ENCODE results near the gene LGALS7B. TPM values are rescaled to one million over a fixed set of nuclear protein-coding genes. Genes with fewer than 3 reads are reported as not detected.

The LGALS7B gene
- total and polyA plus RNA-seq, 12 donors: 0.33 to 1.0 TPM; not detected in 10

DNA sequence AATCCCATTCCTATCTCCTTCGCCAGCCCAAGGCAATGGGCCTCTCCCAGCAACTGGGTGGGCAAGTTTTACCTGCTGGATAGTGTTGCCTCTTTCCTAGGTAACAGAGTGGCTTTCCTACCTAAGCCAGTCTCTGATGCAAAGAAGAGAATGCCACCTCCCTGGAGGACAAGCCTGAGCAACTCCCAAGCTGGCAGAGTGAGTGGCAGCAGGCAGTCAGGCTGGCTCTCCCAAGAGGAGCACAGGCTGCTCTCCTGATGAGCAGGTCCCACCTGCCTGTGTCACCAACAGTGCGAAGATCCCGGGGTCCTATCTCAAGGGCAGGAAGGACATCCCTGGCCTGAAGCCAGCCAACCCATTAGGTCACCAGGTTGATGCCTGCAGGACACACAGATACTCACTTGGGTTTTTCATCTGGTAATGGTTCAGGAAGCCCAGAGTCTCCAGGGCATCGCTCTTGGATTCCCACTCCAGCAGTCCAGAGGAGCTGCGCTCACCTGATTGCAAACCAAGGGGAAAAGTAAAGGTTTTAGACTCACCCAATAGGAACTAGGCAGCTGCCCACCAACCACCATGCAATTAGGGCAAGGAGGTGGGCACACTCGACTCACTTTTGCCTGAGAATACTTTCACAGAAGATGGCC is 48.1 kb downstream of the LGALS7B start:
- no peak for TF ChIP-seq POLR2A (IDR thresholded peaks at IDR 0.05)
- TF ChIP-seq, protein P1, sequence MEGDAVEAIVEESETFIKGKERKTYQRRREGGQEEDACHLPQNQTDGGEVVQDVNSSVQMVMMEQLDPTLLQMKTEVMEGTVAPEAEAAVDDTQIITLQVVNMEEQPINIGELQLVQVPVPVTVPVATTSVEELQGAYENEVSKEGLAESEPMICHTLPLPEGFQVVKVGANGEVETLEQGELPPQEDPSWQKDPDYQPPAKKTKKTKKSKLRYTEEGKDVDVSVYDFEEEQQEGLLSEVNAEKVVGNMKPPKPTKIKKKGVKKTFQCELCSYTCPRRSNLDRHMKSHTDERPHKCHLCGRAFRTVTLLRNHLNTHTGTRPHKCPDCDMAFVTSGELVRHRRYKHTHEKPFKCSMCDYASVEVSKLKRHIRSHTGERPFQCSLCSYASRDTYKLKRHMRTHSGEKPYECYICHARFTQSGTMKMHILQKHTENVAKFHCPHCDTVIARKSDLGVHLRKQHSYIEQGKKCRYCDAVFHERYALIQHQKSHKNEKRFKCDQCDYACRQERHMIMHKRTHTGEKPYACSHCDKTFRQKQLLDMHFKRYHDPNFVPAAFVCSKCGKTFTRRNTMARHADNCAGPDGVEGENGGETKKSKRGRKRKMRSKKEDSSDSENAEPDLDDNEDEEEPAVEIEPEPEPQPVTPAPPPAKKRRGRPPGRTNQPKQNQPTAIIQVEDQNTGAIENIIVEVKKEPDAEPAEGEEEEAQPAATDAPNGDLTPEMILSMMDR (IDR thresholded peaks at IDR 0.05): no peak
- Histone ChIP-seq H3K27me3 (no peaks in the 10 kb centered on the region), H3K9me3 (replicated peaks in 1 of 3) (no peaks in the 10 kb centered on the region), H3K27ac (peak overlapping the region in 4 of 5 donors; percentile 17 to 86 (median 60)), H3K36me3 (replicated peaks in 1 of 2) (peaks cover 0 to 71% of the 10 kb centered on the region in 2 donors), H3K4me1 (replicated peaks in 1 of 2) (peaks cover 29 to 70% of the 10 kb centered on the region in 2 donors), H3K4me3 (no peak overlapping the region)
- intact Hi-C loops (cut with DNase I): no loop called here
- 54 to 80% (median 69%) methylated on average over 4 to 6 of the region's 6 CpGs for WGBS, 4 donors
- DNase-seq: peak in 3 of 7 donors; percentile 59 to 77 (median 64)

DNA sequence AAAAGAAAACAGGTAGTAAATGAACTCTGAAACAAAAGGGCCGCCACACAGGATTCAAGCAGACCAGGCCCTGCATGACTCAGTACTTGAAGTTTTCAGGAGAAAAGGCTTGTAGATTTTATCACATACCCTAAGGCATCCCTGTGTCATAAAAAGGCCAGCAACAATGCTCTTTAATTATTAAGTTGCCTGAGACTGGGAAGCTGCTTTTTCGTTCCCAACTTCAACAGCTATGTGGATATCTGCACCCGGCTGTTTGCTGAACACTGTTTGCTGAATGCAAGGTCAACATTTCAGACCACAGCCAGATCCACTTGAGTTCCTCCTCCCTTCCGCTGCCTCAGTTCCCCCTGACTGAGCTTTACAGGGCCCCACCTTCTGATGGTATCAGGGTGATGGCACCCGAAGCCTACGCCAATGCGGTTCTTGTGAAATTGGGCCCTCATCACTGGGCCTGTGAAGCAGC is 48.7 kb downstream of the LGALS7B start:
- Histone ChIP-seq H3K4me1 (replicated peaks in 1 of 2) (peaks cover 24 to 66% of the 10 kb centered on the region in 2 donors), H3K27ac (peak overlapping the region in 4 of 5 donors; percentile 17 to 86 (median 60)), H3K4me3 (no peak overlapping the region), H3K27me3 (no peaks in the 10 kb centered on the region), H3K36me3 (replicated peaks in 1 of 2) (peaks cover 0 to 77% of the 10 kb centered on the region in 2 donors), H3K9me3 (replicated peaks in 1 of 3) (no peaks in the 10 kb centered on the region)
- no peak for DNase-seq
- TF ChIP-seq, protein P1 (IDR thresholded peaks at IDR 0.05): no peak
- intact Hi-C loops (cut with DNase I): no loop called here
- 60 to 66% (median 65%) methylated on average over 5 to 7 of the region's 7 CpGs for WGBS, 4 donors

DNA sequence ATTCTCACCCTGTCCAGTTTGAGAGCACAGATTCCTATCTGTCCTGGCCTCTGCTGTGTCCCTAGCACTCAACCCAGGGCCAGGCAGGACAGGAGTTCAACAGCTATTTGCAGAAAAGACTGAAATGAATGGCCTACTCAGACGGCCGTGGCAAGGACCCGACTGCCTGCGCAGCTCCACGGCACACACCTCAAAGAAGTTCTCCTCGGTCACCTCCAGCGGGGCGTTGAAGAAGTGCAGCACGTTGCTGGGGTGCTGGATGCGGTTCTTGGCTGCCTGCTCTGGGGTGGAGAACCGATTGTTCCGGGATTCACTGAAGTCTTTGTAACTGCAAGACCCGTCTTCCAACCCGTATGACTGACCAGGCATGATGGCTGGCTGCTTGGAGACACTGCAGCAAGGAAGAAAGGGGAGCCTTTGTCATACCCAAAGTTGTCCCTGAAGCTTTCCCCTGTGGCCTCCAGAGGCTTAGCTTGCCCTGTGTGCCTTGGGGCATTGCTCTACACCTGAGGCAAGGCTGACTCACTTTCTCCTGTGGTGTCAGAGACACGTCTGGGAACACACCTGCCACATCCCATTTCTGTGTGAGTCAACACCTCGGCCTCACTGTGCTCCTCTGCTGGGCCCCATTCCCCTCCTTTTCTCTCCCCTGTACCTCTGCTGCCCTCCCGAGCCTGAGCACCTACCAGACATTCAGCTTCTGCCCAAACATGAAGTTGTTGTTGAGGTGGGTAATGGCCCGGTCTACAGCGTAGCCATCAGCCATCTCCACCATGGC is 49.4 kb downstream of the LGALS7B start:
- intact Hi-C loops (cut with DNase I): no loop called here
- WGBS, 4 donors: 48 to 70% (median 67%) methylated on average over 9 to 19 of the region's 19 CpGs
- DNase-seq: no peak
- Histone ChIP-seq H3K36me3 (replicated peaks in 1 of 2) (peaks cover 0 to 84% of the 10 kb centered on the region in 2 donors), H3K4me3 (no peak overlapping the region), H3K9me3 (replicated peaks in 1 of 3) (no peaks in the 10 kb centered on the region), H3K4me1 (replicated peaks in 1 of 2) (peaks cover 24 to 66% of the 10 kb centered on the region in 2 donors), H3K27me3 (no peaks in the 10 kb centered on the region), H3K27ac (peak overlapping the region in 4 of 5 donors; percentile 17 to 86 (median 74))
- TF ChIP-seq, protein P1 (IDR thresholded peaks at IDR 0.05): no peak
- no peak for TF ChIP-seq POLR2A (IDR thresholded peaks at IDR 0.05)

DNA sequence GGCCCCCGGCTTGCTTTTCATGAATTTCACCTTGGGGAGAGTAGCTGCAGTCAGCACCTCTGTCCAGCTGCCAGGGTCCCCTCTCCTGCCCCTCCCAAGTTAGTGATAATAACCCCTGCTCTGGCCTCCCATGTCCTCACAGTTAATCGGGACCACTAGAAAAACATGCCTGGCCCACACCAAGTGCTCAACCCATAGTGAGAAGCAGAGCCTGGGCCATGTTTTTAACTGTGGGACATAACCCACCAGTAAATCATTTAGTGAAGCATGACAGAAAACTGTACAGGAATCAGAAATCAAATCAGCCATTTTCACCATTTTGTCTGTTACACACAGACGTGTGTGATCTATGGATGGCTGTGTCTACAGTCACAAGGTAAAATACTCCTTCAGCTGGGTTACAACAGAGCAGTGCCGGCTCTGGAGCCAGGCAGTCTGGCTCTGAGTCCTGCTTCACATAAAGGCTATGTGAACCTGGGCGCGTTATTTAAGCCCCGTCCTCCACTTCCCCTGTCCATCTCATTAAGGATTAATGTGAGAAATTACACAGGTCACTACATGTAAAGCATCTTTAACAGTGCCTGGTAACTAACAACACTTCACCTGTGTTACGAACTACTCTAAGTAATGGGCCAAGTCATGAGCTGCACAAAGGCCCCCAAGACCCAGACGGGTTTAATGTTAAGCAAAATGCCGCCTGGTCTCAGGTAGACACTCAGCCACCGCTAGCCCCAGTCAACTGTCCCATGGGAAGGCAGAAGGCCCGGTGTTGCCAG is 50.2 kb downstream of the LGALS7B start:
- no peaks in the 10 kb centered on the region for H3K9me3 ChIP-seq (replicated peaks in 1 of 3)
- whole genome bisulfite sequencing, 4 donors: 67 to 79% (median 72%) methylated on average over 12 of the region's 12 CpGs
- peak overlapping the region in 4 of 5 donors; percentile 34 to 86 (median 74) for H3K27ac ChIP-seq
- H3K36me3 ChIP-seq (replicated peaks in 1 of 2): peaks cover 0 to 92% of the 10 kb centered on the region in 2 donors
- H3K4me3 ChIP-seq: no peak overlapping the region
- no peak for DNase-seq
- H3K4me1 ChIP-seq (replicated peaks in 1 of 2): peaks cover 24 to 72% of the 10 kb centered on the region in 2 donors
- no peak for TF ChIP-seq POLR2A (IDR thresholded peaks at IDR 0.05)
- TF ChIP-seq, protein P1 (IDR thresholded peaks at IDR 0.05): no peak
- no peaks in the 10 kb centered on the region for H3K27me3 ChIP-seq
- intact Hi-C loops (cut with DNase I): no loop called here
